SJSA1 (cell line): ENCODE data around the gene SH2D2A. TPM values are rescaled to one million over a fixed set of nuclear protein-coding genes. Genes with fewer than 3 reads are reported as not detected.

ENCODE experiments used
- DNase-seq, 2 experiments: peaks; one replicate each; pipeline ENCODE4 v3.0.0-alpha.2; 2015 to 2020; ENCODE audit warnings: low spot score in 2 of 2, low read depth in 1 of 2
- H3K27ac ChIP-seq: fragments of 250-450 bp; sonication (Bioruptor Pico); 2 replicates; pipeline ENCODE4 v1.5.1; 2020; ENCODE audit warnings: mild to moderate bottlenecking, moderate library complexity
- H3K27me3 ChIP-seq: fragments of 250-450 bp; sonication (Bioruptor Pico); replicated peaks from 2 replicates; pipeline ENCODE4 v1.5.1; 2020; ENCODE audit warnings: mild to moderate bottlenecking, moderate library complexity
- H3K36me3 ChIP-seq: fragments of 250-450 bp; sonication (Bioruptor Pico); 2 replicates; pipeline ENCODE4 v1.5.1; 2020; ENCODE audit warnings: mild to moderate bottlenecking
- H3K4me1 ChIP-seq: fragments of 250-450 bp; sonication (Bioruptor Pico); replicated peaks from 2 replicates; pipeline ENCODE4 v1.6.1; 2021; ENCODE audit warnings: mild to moderate bottlenecking
- H3K4me3 ChIP-seq: fragments of 250-450 bp; sonication (Bioruptor Pico); 2 replicates; pipeline ENCODE4 v1.5.1; 2020; ENCODE audit warnings: mild to moderate bottlenecking
- H3K9me3 ChIP-seq: fragments of 250-450 bp; sonication (Bioruptor Pico); replicated peaks from 2 replicates; pipeline ENCODE4 v1.5.1; 2020; ENCODE audit warnings: mild to moderate bottlenecking
- total RNA-seq: library from RNA; depleted of rRNA; stranded (reverse); fragments of >200 nt; shearing (Covaris generic); gene quantifications from 2 replicates; pipeline ENCODE4 v1.2.3, GENCODE V29; 2014

SH2D2A gene
- total RNA-seq, 1 experiment from 2014 or later: not detected

DNA sequence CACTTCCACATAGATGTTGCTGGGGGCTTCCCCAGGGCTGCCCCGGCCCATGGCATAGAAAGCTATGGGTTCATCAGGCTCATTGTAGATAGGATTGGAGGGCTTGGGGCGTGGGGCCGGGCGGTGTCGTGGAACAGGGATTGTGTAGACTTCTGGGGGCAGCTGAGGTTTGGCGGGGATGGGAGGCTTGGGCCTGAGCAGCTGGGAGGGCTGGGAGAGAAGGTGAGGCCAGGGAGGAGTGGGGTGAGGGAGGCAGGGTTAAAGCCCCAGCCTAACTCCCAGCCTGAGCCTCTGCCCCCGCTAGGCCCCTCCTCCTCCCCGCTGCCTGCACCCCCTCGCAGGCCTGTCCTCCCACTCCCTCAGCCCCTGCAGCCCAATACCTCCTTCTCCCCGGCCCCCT, 7.4 kb downstream of the SH2D2A start:
- Histone ChIP-seq H3K27me3 (no peaks in the 10 kb centered on the region), H3K27ac (no peak overlapping the region), H3K9me3 (no peaks in the 10 kb centered on the region), H3K4me1 (0 out of 2 replicates have a peak, but pooled peaks cover 6% of the 10 kb centered on the region), H3K4me3 (no peak overlapping the region), H3K36me3 (no peaks in the 10 kb centered on the region)
- DNase-seq: no peak

DNA sequence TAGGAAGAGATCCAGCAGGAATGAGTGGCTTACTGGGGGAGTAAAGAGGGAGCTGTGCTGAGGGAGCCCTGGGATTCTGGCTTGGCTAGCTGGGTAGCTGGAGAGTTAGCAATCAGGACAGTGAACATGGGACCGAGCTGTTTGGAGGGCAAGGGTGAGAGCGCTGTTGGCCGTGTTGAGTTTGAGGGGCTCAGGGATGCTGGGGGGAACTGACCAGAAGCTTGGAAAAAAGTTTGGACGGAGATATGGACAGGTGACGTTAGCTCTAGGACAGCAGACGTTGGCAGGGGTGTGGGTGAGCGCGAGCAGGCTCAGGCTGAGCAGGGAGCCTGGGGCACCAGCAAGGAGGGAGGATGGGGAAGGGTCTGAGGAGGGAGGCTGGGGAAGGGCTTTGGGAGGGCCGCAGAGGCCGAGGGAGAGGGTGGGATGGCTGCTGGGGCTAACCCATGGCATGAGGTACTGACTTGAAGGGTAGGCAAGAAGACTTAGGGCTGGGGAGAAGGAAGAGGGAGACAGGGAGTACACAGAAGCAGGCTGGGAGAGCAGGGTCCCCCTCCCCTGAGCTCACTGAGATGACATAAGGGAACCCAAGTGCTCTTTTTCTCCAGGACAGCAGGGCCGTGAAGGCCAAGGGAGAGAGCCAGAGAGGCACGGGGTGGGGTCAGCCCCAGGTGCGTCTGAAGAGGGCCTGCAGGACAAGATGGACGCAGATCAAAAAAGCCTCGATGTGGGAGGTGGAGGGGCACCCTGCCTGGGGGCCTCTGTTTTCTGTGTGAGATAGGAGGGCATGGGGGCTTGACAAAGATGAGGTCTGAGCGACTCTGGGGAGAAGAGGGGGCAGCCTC, 8.2 kb downstream of the SH2D2A start:
- Histone ChIP-seq H3K27me3 (no peaks in the 10 kb centered on the region), H3K4me3 (no peak overlapping the region), H3K36me3 (no peaks in the 10 kb centered on the region), H3K9me3 (no peaks in the 10 kb centered on the region), H3K4me1 (no peaks in the 10 kb centered on the region), H3K27ac (no peak overlapping the region)
- DNase-seq: no peak

DNA sequence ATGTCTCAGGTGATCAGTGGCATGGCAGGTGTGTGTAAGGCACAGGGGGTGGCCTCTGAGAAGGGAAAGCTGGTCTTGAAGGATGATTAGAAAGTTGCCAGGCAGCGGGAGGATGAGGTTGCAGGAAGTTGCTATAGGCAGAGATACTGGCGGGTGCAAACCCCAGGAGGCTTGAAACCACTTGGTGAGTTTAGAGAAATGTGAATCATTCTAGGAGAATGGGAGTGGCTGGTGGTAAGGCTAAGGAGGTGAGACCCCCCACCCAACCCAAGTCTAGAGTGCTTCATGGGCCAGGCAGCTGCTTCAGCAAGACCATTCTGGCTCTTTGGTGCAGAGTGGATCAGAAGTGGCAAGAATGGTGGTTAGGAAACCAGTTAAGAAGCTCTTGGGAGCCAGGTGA, 9.0 kb downstream of the SH2D2A start:
- Histone ChIP-seq H3K36me3 (no peaks in the 10 kb centered on the region), H3K9me3 (no peaks in the 10 kb centered on the region), H3K27ac (no peak overlapping the region), H3K4me1 (no peaks in the 10 kb centered on the region), H3K4me3 (no peak overlapping the region), H3K27me3 (no peaks in the 10 kb centered on the region)
- no peak for DNase-seq

DNA sequence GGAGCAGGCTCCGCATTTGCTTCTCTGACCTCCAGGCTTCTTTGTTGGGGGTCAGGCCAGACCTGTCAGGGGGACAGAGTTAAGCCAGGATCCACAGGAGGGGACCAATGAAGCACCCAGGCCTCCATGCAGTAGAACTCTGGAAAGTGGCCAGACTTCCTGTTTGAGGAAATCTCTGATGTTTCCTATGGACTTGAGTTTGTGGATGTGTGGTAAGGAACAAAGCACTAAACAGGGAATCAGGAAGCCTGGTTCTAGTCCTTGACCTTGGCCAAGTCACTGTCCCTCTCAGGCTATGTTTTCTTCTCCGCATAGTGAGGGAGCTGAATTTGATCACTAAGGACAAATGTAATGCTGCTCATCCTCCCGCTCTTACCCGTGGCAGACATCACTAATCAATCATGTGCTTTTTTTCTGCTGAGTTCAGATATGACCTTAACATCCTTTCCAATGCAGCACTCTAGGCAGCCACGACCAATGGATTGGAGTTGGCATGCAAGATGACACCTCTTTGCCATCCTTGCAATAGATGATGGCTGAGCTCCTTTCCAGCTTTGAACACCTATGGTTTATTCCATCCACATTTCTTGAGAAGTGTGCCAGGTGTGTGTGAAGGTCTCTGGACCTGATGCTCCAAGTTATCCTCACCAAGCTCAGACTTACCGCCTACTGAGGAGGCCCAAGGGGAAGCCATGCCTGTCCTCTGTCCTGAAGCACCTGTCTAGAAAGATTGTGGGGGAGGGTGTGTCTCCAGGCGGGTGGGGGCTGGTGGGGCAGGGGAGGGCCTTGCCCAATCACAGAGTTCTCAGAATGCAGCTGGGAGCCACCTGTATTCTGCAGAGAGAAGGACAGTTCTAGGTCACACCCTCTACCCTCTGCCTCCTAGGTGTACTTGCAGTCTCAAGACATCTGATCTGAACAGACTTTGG, 9.9 kb downstream of the SH2D2A start:
- H3K9me3 ChIP-seq: no peaks in the 10 kb centered on the region
- no peaks in the 10 kb centered on the region for H3K4me1 ChIP-seq
- no peaks in the 10 kb centered on the region for H3K36me3 ChIP-seq
- H3K27me3 ChIP-seq: no peaks in the 10 kb centered on the region
- H3K27ac ChIP-seq: no peak overlapping the region
- no peak overlapping the region for H3K4me3 ChIP-seq
- no peak for DNase-seq

DNA sequence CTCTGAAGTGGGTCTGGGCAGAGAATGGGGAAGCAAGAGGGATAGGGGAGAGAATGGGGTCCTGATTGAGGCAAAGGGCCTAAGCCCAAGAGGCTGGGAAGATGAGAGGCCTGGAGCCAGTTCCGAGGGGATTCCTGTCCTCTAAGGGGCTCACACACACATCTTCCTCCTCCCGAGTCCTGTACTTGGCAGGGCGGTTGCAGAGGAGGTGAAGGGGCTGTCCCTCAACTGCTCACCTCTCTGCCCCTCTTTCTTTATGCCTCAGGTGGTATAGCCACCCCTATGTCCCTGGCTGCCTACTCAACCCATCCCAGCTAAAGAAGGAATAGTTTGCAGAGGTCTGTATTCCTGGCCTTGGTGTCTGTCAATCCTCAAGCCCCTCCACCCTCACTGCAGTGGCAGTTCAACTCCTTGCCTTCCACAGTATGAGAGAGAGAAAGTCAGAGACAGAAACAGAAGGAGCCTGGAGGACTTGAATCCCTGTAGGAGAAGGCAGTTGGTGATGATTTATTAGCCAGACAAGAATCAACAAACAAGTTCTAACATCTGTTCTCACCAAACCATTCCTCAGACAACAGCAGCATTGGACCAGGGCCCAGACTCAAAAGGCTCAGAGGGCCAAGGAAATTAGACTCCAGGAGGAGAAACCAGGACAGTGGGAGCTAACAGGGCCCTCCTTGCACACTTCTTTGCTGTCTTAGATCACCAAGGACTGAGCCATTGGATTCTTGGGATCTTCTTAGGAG, 10.7 kb downstream of the SH2D2A start:
- Histone ChIP-seq H3K9me3 (no peaks in the 10 kb centered on the region), H3K4me1 (no peaks in the 10 kb centered on the region), H3K27ac (no peak overlapping the region), H3K27me3 (no peaks in the 10 kb centered on the region), H3K36me3 (peaks cover 6% of the 10 kb centered on the region), H3K4me3 (no peak overlapping the region)
- DNase-seq: no peak

DNA sequence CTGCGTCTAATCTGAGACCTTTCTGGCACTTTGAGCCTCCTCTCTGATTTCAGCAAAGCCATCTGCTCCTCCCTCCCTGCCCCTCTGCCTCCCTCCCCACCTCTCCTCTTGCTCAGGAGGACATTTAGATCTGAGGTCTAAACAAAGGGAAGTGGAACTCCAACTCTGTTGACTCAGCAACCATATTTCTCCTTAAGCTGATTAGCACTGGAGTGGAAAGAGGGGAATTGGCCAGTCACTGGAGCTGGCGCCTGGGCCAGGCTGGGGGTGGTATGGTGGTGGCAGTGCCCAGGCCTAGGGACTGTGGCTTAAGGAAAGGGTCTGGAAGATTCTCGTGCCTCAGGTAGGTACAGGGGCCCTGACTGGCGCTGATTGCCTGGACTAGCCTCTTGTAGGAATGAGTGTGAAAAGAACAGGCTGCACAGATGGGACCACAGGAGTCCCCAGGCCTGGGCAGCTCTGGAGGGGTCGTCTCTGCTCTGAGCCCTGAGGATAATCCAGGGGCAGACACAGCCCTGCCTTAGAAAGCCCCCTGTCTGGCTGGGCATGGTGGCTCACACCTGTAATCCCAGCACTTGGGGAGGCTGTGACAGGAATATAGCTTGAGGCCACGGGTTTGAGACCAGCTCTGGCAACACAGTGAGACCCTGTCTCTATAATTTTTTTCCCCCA, 11.9 kb downstream of the SH2D2A start:
- Histone ChIP-seq H3K4me1 (no peaks in the 10 kb centered on the region), H3K27me3 (no peaks in the 10 kb centered on the region), H3K27ac (no peak overlapping the region), H3K9me3 (no peaks in the 10 kb centered on the region), H3K4me3 (no peak overlapping the region), H3K36me3 (peaks cover 18% of the 10 kb centered on the region)
- no peak for DNase-seq

DNA sequence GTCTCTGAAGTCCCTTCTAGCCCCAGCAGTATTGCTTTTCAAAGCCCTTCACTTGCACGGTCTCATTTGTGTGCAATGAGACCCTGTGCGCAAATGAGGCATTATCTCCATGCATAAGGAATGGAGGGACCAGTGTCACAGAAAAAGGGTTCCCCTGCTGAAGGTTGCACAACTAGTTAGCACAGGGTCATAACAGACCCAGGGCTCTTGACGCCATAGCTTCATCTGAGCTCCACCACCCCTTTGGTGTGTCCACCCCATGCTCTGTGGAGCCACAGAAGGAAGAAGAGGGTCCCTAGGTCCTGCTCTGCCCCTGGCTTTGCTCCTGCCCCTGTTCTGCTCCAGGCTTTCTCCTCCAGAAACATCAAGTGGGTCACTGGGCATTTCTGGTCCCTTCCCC, 12.6 kb downstream of the SH2D2A start:
- no peaks in the 10 kb centered on the region for H3K4me1 ChIP-seq
- no peaks in the 10 kb centered on the region for H3K9me3 ChIP-seq
- H3K4me3 ChIP-seq: no peak overlapping the region
- H3K27me3 ChIP-seq: no peaks in the 10 kb centered on the region
- no peak overlapping the region for H3K27ac ChIP-seq
- peaks cover 23% of the 10 kb centered on the region for H3K36me3 ChIP-seq
- DNase-seq: no peak

DNA sequence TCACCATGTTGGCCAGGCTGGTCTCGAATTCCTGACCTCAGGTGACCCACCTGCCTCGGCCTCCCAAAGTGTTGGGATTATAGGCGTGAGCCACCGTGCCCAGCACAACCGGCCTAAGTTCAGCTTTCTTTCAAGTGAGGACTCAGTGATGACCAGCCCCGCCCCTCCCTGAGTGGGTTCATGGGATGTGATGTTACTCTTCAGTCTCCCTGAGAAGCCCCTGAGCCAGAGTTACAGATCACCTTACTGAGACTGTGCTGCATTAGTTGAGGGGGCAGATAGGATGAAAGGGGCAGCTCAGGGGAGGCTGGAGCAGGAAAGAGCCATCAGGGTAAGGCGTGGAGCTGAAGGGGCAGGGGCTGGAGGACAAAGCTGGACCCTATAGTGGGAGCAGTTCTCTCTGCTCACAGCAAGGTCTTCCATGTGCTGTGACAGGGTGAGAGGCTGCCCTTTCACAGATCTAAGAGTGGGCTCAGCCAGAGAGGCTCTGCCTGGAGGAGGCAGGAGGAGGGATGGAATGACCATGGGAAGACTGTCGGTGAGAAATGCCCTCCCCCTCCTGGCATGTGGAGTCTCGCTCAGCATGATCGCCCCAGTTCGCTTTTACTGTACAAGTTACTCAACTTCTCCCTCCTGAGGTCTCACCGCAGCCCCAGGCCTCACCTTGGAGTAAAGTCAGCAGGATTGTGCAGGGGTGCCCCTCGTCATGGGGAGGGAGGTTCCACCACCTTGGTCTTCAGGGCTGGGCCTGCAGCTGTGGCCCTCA, 13.4 kb downstream of the SH2D2A start:
- DNase-seq: no peak
- H3K36me3 ChIP-seq: peaks cover 30% of the 10 kb centered on the region
- no peaks in the 10 kb centered on the region for H3K9me3 ChIP-seq
- H3K4me1 ChIP-seq: no peaks in the 10 kb centered on the region
- H3K4me3 ChIP-seq: no peak overlapping the region
- H3K27me3 ChIP-seq: no peaks in the 10 kb centered on the region
- H3K27ac ChIP-seq: no peak overlapping the region

DNA sequence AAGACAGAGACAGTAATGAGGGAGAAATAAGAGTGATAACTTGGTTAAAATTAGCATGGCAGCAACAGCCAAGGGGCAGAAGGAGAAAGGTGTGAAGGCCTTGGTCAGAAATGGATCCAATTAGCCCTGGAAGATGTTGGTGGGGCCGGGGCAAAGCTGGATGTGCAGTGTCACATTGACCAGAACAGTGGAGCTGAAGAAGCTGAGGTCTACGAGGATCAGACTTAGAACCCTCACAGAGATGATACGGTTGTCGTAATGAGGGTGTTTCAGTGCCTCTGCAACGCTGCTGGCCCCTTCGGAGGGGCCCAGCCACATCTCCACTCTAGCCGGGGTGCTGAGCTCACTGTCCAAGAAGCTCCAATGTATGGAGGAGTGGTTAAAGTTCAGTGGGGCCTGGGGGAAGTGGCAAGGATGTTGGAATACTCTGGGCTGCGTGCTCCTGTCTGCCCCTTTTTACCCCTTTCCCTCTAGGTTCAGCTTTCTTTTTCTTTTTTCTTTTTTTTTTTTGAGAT, 14.2 kb downstream of the SH2D2A start:
- Histone ChIP-seq H3K27me3 (no peaks in the 10 kb centered on the region), H3K27ac (no peak overlapping the region), H3K4me1 (no peaks in the 10 kb centered on the region), H3K36me3 (peaks cover 38% of the 10 kb centered on the region), H3K4me3 (no peak overlapping the region), H3K9me3 (no peaks in the 10 kb centered on the region)
- no peak for DNase-seq

DNA sequence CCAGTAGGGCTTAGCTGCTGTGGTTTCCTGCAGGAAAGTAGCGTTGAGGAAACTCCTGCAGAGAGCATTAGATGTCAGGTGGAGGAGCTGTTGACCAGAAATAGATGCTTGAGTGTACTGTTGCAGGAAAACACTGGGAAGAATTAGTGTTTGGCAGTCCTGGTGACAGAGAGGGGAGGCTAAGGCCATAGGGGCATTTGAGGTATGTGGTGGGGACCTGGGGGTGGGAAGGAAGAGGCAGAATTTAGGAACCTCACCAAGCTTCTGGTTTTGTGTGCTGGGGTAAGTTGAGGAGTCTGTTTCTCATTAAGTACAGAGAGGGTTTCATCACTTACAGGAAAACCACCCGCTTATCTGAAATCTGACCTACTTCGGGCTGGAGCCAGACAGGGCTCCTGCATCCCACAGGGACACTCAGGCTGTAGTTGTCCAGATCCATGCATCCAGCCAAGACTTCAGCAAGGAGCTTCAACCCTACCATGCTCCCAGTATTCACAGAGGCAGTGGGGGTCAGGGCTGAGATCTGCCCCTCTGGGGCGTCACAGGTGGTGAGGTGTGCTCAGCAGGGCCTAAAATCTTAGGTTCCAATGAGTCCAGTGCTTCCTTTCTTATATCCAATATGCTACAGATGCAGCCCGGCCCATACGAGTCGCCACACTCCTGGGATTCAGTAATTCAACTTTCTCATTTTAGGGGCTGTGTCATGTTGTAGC, 15.1 kb downstream of the SH2D2A start:
- Histone ChIP-seq H3K27ac (no peak overlapping the region), H3K36me3 (peaks cover 47% of the 10 kb centered on the region)

DNA sequence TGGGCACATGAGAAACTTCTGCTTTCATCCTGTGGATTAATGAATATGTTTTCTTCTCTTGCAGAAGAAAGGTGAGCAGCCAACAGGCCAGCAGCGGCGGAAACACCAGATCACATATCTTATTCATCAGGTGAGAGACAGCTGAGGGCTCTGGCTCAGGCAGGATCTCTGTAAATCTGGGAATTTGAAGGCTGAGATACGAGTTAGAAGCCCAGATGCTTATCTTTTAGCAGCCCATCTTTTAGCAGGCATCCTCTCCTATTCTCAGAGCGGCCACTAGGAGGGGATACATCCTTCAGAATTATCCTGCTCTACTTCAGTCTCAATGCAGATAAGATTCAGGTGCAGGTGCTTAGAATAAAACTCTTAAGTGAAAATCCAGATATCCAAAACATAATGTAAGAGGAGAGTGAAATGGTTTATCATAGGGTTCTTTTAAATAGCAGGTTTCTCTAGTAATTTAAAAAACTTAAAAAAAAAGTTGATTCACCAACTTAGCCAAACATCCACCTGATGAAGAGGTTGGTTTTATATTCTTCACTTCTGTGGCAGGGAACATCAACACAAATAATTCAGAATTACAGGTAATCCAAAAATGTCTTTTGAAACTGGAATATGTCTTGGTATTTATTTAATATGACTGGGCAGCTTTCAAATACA, 19.3 kb downstream of the SH2D2A start:
- no peaks in the 10 kb centered on the region for H3K27me3 ChIP-seq
- H3K9me3 ChIP-seq: no peaks in the 10 kb centered on the region
- peak in 1 of 2 experiments; percentile 44 for DNase-seq
- H3K27ac ChIP-seq: no peak overlapping the region
- no peak overlapping the region for H3K4me3 ChIP-seq
- peaks cover 82% of the 10 kb centered on the region for H3K36me3 ChIP-seq
- no peaks in the 10 kb centered on the region for H3K4me1 ChIP-seq

More for the DNA sequence above, 15.1 kb downstream of the SH2D2A start:
- no peak for DNase-seq
- H3K9me3 ChIP-seq: no peaks in the 10 kb centered on the region
- H3K27me3 ChIP-seq: no peaks in the 10 kb centered on the region
- no peak overlapping the region for H3K4me3 ChIP-seq
- H3K4me1 ChIP-seq: no peaks in the 10 kb centered on the region
